Thoracic aorta (tissue), 2 donors: ENCODE measurements around the gene XIST. TPM values are rescaled to one million over a fixed set of nuclear protein-coding genes. Genes with fewer than 3 reads are reported as not detected.

Source experiments
- ATAC-seq: fragments of 150-250 bp; one replicate; pipeline ENCODE4 v1.8.0; 2017; ENCODE audit warnings: low read depth; ENCODE audit not compliant: insufficient number of reproducible peaks, low FRiP score
- DNase-seq: peaks from one replicate; pipeline ENCODE4 v3.0.0-alpha.2; 2020; ENCODE audit warnings: low spot score
- H3K27ac ChIP-seq, 2 donors: fragments of 200-600 bp; sonication (generic); 1 replicate in 1 of 2; 2 replicates in 1 of 2; pipeline ENCODE4 v1.5.1; 2016; ENCODE audit warnings: mild to moderate bottlenecking in 2 of 2, moderate library complexity in 2 of 2
- H3K27me3 ChIP-seq: fragments of 200-600 bp; sonication (generic); replicated peaks from 2 replicates; pipeline ENCODE4 v1.6.0; 2016; ENCODE audit warnings: mild to moderate bottlenecking; ENCODE audit not compliant: insufficient read depth
- H3K36me3 ChIP-seq: fragments of 200-600 bp; sonication (generic); one replicate; pipeline ENCODE4 v1.5.1; 2016
- H3K4me1 ChIP-seq, 2 donors: fragments of 200-600 bp; sonication (generic); 1 replicate in 1 of 2; 2 replicates in 1 of 2; pipeline versions ENCODE4 v1.5.1 to v1.6.0; 2016; ENCODE audit warnings: low read depth in 2 of 2, mild to moderate bottlenecking in 1 of 2; ENCODE audit not compliant: control insufficient read depth in 1 of 2
- H3K4me3 ChIP-seq: fragments of 200-600 bp; sonication (generic); 2 replicates; pipeline ENCODE4 v1.5.1; 2016; ENCODE audit warnings: mild to moderate bottlenecking
- H3K9me3 ChIP-seq: fragments of 200-600 bp; sonication (generic); 2 replicates; pipeline ENCODE4 v1.5.1; 2016
- total RNA-seq, 2 donors: library from RNA; depleted of rRNA; stranded (reverse); fragments of >200 nt; gene quantifications; one replicate each; pipeline versions ENCODE4 v1.1.0 to v1.2.3, GENCODE V29; 2016
- TF ChIP-seq, protein P1 (sequence below): fragments of 200-600 bp; sonication (generic); IDR thresholded peaks from one replicate; pipeline ENCODE4 v1.5.1; 2019; ENCODE audit warnings: antibody characterized with exemption

The XIST gene
- total RNA-seq, 2 donors from 2014 or later, result 0.42 TPM; not detected in 1

GRCh38 chrX:73867144-73867543 lies 14.6 kb upstream of the XIST start:
- TF ChIP-seq, protein P1, sequence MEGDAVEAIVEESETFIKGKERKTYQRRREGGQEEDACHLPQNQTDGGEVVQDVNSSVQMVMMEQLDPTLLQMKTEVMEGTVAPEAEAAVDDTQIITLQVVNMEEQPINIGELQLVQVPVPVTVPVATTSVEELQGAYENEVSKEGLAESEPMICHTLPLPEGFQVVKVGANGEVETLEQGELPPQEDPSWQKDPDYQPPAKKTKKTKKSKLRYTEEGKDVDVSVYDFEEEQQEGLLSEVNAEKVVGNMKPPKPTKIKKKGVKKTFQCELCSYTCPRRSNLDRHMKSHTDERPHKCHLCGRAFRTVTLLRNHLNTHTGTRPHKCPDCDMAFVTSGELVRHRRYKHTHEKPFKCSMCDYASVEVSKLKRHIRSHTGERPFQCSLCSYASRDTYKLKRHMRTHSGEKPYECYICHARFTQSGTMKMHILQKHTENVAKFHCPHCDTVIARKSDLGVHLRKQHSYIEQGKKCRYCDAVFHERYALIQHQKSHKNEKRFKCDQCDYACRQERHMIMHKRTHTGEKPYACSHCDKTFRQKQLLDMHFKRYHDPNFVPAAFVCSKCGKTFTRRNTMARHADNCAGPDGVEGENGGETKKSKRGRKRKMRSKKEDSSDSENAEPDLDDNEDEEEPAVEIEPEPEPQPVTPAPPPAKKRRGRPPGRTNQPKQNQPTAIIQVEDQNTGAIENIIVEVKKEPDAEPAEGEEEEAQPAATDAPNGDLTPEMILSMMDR, result no peak
- ATAC-seq (no peak), DNase-seq (no peak)
- no peak overlapping the region for H3K4me3 ChIP-seq
- H3K9me3 ChIP-seq, result no peaks in the 10 kb centered on the region
- no peaks in the 10 kb centered on the region for H3K27me3 ChIP-seq
- no peaks in the 10 kb centered on the region for H3K36me3 ChIP-seq
- no peak overlapping the region for H3K27ac ChIP-seq
- H3K4me1 ChIP-seq, result no peaks in the 10 kb centered on the region

- no peak overlapping the region for H3K4me3 ChIP-seq
- H3K27ac ChIP-seq, result no peak overlapping the region
- no peaks in the 10 kb centered on the region for H3K9me3 ChIP-seq
- no peaks in the 10 kb centered on the region for H3K4me1 ChIP-seq
- no peak for ATAC-seq
- no peak for DNase-seq
- TF ChIP-seq, protein P1, result no peak
- H3K36me3 ChIP-seq, result no peaks in the 10 kb centered on the region
- no peaks in the 10 kb centered on the region for H3K27me3 ChIP-seq
Observed at GRCh38 chrX:73863852-73864251, 11.3 kb upstream of the XIST start.

- DNase-seq (no peak), ATAC-seq (no peak)
- Histone ChIP-seq H3K36me3 (no peaks in the 10 kb centered on the region), H3K27me3 (no peaks in the 10 kb centered on the region), H3K4me1 (no peaks in the 10 kb centered on the region), H3K4me3 (no peak overlapping the region), H3K9me3 (no peaks in the 10 kb centered on the region), H3K27ac (no peak overlapping the region)
- TF ChIP-seq, protein P1, result no peak
Observed at GRCh38 chrX:73863268-73863667, 10.8 kb upstream of the XIST start.

DNA sequence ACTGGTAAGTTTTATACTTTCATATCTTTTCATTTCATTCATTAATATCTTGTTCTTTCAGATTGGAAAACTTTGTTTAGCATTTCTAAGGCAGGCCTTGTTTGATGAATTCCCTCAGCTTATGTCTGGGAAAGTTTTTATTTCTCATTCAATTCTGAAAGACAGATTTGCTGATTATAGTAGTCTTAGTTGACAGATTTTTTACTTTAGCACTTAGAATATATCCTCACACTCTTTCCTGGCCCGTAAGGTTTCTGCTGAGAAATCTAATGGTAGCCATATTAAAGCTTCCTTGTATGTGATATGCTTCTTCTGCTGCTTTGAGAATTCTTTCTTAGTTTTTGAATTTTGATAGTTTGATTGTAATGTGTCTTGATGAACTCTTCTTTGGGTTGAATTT lies 7.1 kb upstream of the XIST start:
- ATAC-seq, result no peak
- no peaks in the 10 kb centered on the region for H3K9me3 ChIP-seq
- TF ChIP-seq, protein P1, result no peak

GRCh38 chrX:73855546-73855945 lies 3.0 kb upstream of the XIST start:
- Histone ChIP-seq H3K36me3 (no peaks in the 10 kb centered on the region), H3K27ac (no peak overlapping the region), H3K4me1 (no peaks in the 10 kb centered on the region), H3K9me3 (no peaks in the 10 kb centered on the region), H3K4me3 (no peak overlapping the region), H3K27me3 (no peaks in the 10 kb centered on the region)
- DNase-seq, result peak; percentile 2
- TF ChIP-seq, protein P1, result peak; percentile 49
- no peak for ATAC-seq

More for the DNA sequence above, 7.1 kb upstream of the XIST start:
- Histone ChIP-seq H3K27me3 (no peaks in the 10 kb centered on the region), H3K4me3 (no peak overlapping the region), H3K36me3 (no peaks in the 10 kb centered on the region), H3K27ac (no peak overlapping the region), H3K4me1 (no peaks in the 10 kb centered on the region)
- no peak for DNase-seq
